ENCODE measurements around the gene POLA1. TPM values are rescaled to one million over a fixed set of nuclear protein-coding genes. Genes with fewer than 3 reads are reported as not detected.

Gene POLA1
- total RNA-seq, 1 experiment from 2014 or later = 32.8 TPM

GRCh38 chrX:24696294-24696693 is 2.6 kb downstream of the POLA1 start:
- no peak for DNase-seq (ENCODE audit: low read depth)

- DNase-seq (ENCODE audit: low read depth) = no peak
Measured at GRCh38 chrX:24702362-24703184, 8.9 kb downstream of the POLA1 start.

GRCh38 chrX:24703185-24703494 is 9.4 kb downstream of the POLA1 start:
- no peak for DNase-seq (ENCODE audit: low read depth)

DNA sequence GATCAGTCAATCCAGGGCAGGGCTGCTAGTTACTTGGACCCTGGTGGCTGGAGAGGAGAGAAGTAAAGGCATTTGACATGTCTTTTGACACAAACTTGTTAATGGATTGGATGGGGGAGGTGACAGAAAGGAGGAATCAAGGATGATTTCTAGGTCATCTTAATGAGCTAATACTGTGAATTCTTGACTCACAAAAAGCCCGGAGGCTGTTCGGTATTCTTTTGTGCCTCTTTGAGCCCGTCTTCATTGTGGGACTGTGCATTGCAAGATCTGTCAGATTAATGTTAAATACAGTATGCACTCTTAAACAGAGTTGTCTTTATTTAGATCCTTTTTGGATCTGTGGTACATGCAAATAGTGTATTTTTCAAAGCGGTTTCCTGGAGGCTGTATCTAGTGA is 25.1 kb downstream of the POLA1 start:
- no peak for DNase-seq (ENCODE audit: low read depth)

GRCh38 chrX:24720036-24720435 is 26.3 kb downstream of the POLA1 start:
- no peak for DNase-seq (ENCODE audit: low read depth)

- DNase-seq (ENCODE audit: low read depth) = no peak
Measured at GRCh38 chrX:24728530-24728929, 34.8 kb downstream of the POLA1 start.

- DNase-seq (ENCODE audit: low read depth) = no peak
Measured at GRCh38 chrX:24732766-24733500, 39.2 kb downstream of the POLA1 start.

DNA sequence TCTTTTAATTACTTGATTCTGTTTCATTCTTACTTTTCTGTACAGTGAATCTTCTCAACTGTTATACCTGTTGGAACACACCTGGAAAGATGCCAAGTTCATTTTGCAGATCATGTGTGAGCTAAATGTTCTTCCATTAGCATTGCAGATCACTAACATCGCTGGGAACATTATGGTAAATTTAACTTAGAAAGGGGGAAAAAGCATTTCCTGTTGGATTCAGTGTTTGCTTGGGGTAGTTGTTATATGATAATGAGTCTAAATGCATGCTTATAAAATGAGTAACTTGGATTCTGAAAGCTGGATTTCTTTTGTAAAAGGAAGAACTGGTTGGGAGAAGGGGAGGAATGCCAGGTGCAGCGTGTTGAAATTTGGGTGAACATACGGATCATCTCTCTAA is 47.6 kb downstream of the POLA1 start:
- DNase-seq (ENCODE audit: low read depth) = no peak

DNA sequence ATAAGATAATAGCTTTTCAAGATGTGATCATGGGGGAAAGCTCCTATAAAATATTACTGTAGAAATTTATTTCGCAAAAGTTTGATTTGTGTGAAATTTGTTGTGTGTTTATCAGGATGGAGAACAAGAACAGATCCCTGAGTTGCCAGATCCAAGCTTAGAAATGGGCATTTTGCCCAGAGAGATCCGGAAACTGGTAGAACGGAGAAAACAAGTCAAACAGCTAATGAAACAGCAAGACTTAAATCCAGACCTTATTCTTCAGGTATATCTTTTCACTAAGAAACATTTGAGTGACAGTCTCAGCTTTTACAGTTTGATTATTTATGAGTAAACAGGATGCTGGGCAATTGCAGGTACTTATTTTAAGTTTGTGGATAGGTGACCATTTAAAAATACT is 54.5 kb downstream of the POLA1 start:
- DNase-seq (ENCODE audit: low read depth) = no peak

GRCh38 chrX:24759786-24760185 is 66.1 kb downstream of the POLA1 start:
- no peak for DNase-seq (ENCODE audit: low read depth)

DNA sequence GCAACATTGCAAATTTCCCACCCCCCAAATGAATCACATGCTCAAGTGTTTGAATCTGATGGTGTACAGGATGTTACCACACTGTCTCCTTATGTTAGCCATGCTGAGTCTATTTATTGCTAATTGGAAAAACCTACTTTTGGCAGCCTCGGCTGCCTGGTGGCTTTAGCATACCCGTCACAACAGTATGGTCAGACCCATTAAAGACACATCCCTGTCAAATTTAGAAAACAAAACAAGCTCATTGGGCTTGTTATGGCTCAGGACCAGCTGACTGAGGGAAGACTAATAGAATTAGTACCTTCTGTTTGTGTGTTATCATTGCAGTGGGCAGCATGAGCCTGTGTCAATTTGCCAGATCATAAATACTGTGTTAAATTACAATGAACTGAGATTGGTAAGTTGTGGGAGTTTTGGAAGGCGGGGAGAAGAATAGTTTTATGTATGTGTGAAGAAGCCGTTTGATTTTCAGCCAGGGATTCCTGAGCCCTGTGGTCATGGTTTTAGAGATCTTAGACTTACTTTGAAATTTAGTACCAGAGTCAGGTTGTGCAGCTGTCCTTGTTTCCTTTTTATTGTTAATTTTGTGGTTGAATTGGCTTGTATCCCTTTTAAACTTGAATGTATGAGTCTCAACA is 66.8 kb downstream of the POLA1 start:
- DNase-seq (ENCODE audit: low read depth) = peak; percentile 56

DNA sequence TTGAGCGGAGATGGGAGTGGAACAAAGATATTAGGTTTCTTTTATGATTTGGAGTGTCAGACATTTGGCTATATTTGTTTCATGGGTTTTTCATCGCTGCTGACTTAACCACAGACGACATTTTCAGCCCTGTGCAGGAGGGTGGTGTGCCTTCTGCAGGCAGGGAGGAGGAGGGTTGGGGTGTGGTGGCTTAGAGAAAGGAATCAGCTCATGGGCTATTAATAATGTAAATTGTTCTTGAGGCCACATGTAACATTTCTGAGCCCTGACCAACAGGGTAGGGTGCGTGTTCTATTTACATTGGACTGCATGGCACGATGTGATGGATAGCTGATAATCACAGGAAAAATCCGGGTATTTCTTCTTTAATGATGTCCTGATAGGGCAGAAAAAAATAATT is 67.6 kb downstream of the POLA1 start:
- no peak for DNase-seq (ENCODE audit: low read depth)

DNA sequence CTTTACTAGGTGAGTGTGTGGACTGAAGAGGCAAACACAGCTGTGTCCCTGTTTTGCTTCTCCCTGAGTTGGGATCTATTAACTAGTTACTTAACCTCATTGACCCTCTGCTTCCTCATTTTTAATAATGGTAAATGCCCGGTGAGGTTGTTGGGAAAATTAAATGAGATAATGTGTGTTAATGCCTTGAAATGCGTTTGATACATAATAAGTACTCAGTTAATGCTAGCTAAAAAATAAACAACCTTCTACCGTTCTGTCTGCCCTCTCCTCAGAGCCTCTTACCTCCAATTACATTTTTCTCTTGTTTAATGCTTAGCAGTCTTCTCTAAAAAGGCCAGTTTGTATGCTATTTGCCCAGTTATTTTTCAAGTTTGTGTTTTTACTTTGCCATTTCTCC is 70.3 kb downstream of the POLA1 start:
- no peak for DNase-seq (ENCODE audit: low read depth)

- DNase-seq (ENCODE audit: low read depth) = no peak
Measured at GRCh38 chrX:24767557-24767956, 73.8 kb downstream of the POLA1 start.

- no peak for DNase-seq (ENCODE audit: low read depth)
Measured at GRCh38 chrX:24768556-24768955, 74.8 kb downstream of the POLA1 start.

GRCh38 chrX:24774650-24775049 is 80.9 kb downstream of the POLA1 start:
- DNase-seq (ENCODE audit: low read depth) = no peak

- no peak for DNase-seq (ENCODE audit: low read depth)
Measured at GRCh38 chrX:24775891-24776290, 82.2 kb downstream of the POLA1 start.

GRCh38 chrX:24777660-24778059 is 83.9 kb downstream of the POLA1 start:
- no peak for DNase-seq (ENCODE audit: low read depth)

DNA sequence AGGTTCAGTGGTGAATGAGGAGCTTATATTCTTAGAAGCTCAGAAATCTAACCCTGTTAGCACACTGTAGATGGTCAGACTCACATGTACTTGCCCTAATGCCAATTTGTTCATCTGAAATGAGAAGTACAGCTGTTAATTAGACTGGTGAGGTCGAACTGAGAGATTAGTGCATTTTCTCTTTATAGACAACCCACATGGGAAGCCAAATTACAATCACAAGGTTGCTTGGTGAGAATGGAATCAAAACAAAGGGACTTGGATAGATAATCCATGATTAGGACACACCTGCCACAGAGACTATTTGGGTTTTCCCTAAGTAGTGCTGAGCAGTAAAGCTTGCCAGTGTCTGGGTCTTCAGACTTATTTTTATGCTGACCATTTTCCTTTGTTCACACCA is 88.3 kb downstream of the POLA1 start:
- no peak for DNase-seq (ENCODE audit: low read depth)

DNA sequence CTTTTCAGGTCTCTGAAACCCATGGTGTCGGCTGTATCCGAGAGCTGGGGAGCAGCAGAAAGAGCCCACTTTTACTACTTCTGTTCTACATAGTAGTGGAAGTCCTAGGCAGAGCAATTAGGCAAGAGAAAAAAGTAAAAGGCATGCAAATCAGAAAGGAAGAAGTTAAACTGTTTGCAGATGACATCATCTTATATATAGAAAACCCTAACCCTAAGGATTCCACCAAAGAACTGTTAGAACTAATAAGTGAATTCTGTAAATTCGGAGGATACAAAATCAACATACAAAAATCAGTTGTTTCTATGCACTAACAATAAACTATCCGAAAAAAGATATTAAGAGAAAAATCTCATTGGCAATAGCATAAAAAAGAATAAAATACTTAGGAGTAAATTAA is 95.3 kb downstream of the POLA1 start:
- DNase-seq (ENCODE audit: low read depth) = no peak

GRCh38 chrX:24790166-24790565 is 96.4 kb downstream of the POLA1 start:
- no peak for DNase-seq (ENCODE audit: low read depth)

GRCh38 chrX:24796204-24796603 is 102.5 kb downstream of the POLA1 start:
- DNase-seq (ENCODE audit: low read depth) = no peak

- DNase-seq (ENCODE audit: low read depth) = no peak
Measured at GRCh38 chrX:24799078-24799477, 105.4 kb downstream of the POLA1 start.

Measured in M059J (cell line).